ENCODE data around the gene MISP. TPM values are rescaled to one million over a fixed set of nuclear protein-coding genes. Genes with fewer than 3 reads are reported as not detected.

MISP gene
- total and polyA plus RNA-seq, 2 of the 8 experiments (the other 6 are each of a cell fraction or from before 2014, with no cell fraction given): 0.43 to 0.45 TPM

- TF ChIP-seq TBP (IDR thresholded peaks at IDR 0.05; ENCODE audit: low read depth, low read length): no peak
These were observed 4.6 kb upstream of the MISP start (continued) for GRCh38 chr19:746208-746819.
